Fibroblast of mammary gland (primary cell): ENCODE data around the gene OMP.

ENCODE experiments used
- DNase-seq: peaks from one replicate; pipeline ENCODE4 v3.0.0-alpha.2; 2010; ENCODE audit warnings: low read depth
- H3K4me3 ChIP-seq: 2 replicates; pipeline ENCODE4 v1.5.1; 2011; ENCODE audit warnings: low read depth, mild to moderate bottlenecking, low read length, moderate library complexity; ENCODE audit not compliant: control insufficient read depth
- TF ChIP-seq, protein P1 (sequence below): conservative IDR thresholded peaks from 2 replicates; pipeline ENCODE4 v1.5.1; 2011; ENCODE audit warnings: low read depth, low read length, inconsistent platforms; ENCODE audit not compliant: control insufficient read depth, insufficient read depth

OMP gene

DNA sequence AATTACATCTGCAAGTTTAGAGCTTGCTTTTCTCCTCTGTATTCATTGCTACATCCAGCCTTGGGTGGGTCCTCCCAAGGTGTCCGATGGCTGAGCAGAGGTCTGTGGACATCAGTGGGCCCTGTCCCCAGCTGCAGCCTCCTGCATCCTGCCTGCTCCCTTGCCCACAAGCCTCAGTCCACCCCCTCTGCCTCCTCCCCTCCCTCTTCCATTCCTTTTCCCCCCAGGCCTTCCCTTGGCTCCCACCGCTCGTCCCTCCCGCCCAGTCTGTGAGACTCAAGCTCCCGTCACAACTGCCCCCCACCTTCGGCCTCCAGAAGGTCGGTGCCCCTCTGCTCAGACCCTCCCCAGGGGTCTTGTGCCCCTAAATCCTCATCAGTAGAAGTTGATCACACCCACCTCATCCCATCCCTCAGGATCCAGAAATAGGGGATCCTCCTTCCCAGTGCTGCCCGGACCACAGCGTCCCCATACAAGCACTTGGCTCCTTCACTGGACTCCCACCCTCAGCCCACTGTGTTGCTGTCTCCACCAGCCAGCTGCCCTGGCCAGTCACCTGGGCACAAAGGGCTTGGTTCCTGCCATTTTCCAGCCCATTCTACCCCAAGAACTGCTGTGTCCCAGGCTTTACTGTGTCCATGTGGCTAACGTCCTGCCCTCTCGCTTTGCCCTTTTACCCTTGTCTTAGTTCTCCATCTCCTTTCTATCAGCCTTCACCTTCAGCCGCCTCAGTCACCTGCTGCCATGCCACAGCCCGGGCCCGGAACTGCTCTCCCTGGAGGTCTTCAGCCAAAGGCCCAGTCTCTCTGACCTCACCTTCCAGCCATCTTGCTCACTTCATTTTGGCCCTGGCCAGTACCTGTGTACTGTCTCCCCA lies 2.2 kb upstream of the OMP start:
- TF ChIP-seq, protein P1, sequence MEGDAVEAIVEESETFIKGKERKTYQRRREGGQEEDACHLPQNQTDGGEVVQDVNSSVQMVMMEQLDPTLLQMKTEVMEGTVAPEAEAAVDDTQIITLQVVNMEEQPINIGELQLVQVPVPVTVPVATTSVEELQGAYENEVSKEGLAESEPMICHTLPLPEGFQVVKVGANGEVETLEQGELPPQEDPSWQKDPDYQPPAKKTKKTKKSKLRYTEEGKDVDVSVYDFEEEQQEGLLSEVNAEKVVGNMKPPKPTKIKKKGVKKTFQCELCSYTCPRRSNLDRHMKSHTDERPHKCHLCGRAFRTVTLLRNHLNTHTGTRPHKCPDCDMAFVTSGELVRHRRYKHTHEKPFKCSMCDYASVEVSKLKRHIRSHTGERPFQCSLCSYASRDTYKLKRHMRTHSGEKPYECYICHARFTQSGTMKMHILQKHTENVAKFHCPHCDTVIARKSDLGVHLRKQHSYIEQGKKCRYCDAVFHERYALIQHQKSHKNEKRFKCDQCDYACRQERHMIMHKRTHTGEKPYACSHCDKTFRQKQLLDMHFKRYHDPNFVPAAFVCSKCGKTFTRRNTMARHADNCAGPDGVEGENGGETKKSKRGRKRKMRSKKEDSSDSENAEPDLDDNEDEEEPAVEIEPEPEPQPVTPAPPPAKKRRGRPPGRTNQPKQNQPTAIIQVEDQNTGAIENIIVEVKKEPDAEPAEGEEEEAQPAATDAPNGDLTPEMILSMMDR, result no peak
- H3K4me3 ChIP-seq, result no peak overlapping the region
- no peak for DNase-seq

DNA sequence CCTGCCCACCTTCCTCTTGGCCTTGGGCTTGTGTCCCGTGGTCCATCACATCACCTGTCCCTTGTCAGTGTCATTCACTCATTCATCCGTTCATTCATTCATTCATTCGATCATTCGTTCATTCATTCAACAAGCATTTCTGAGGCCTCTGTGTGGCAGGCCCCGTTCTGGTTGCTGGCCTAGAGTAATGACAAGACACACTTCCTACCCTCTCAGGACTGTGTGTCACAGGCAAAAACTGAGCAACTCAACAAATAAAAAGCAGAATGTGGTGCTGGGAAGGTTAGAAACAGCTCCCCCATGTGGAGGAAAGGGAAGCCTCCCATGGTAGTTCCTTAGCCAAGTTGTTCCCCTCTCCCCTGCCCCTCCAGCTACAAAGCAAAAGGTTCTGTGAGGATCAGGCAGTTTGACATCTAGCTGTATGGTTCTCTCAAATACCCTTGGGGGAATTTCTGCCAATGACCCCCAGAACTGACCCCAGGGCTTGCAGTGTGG lies 1.6 kb upstream of the OMP start:
- DNase-seq, result peak; percentile 55
- TF ChIP-seq, protein P1, result peak; percentile 72
- no peak overlapping the region for H3K4me3 ChIP-seq

DNA sequence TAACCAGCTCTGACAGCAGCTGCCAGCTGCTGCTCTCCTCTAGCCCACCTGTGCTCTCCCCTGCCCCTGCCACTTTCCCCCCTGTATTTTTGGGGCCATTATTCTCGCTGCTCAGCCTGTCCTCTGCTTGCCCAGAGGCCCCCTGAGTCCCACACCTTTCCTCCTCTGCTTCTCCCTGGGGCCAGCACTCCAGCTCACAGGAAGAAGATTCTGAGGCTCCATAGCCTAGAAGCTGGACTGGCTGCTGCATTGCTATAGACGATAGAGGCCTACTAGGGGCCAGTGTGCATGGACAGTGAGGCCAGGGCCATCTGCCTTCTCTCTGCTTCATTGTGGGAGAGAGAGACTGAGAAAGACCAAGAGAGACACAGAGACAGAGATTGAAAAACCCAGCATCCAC lies 679 bp downstream of the OMP start:
- no peak overlapping the region for H3K4me3 ChIP-seq
- DNase-seq, result no peak
- TF ChIP-seq, protein P1, result no peak

DNA sequence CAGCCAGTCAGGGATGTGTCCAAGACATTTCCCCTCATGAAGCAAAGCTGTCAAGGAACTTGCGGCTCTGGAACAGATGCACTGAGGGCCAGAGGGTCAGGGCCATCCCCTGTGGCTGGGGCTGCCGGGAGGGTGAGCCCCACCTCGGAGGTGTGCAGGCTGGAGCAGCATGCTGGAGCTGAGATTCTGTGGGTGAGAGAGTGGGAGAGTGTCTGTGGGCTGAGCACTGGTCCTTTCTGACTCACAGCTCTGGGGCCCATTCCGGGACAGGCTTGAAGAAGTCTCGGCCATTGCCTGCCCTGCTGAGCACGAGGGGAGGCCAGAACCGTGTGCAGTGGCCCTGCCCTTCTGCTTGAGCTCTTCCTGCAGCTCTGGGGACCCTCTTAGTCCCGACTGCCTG lies 2.1 kb downstream of the OMP start:
- no peak overlapping the region for H3K4me3 ChIP-seq
- TF ChIP-seq, protein P1, result no peak
- no peak for DNase-seq

DNA sequence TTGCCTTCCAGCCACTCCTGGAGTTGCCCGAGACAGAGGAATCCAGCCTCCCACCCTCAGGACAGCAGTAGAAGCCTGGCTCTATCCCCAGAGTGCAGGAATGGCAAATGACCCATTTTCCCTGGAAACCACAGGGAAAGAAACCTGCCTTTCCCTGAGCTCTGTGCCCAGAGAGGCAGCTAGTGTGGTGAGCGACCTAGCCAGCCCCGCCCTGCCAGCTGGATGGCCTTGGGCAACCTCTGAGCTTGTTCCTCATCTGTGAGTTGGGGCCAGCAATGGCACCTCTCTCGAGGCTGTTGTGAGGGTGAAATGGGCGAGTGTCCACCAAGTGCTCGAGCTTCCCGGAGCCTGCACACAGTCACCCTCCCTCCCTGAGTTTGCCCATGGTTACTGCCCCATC lies 3.7 kb downstream of the OMP start:
- no peak for DNase-seq
- no peak overlapping the region for H3K4me3 ChIP-seq
- TF ChIP-seq, protein P1, result no peak

DNA sequence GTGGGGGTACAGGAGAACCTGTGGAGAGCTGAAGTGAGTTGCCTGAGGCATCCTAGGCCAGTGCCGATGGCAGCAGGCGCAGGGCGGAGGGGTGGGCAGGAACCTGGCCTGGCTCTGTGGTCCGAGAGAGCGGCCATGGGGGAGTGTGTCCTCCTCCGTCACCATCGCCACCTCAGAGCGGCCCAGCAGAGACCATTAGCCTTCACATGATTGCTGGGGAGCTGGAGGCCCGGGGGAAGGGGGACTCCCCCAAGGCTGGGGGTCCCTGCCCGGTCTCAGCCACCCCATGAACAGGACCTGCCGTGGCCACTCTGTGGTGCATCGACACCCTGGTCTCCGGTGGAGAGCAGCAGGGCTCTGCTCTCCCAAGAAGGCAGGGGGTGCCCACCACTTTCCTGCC lies 4.1 kb downstream of the OMP start:
- no peak for DNase-seq
- TF ChIP-seq, protein P1, result no peak
- no peak overlapping the region for H3K4me3 ChIP-seq
